Astrocyte (in vitro differentiated cells and primary cell): Measurements from ENCODE around the gene PRSS22. TPM values are rescaled to one million over a fixed set of nuclear protein-coding genes. Genes with fewer than 3 reads are reported as not detected.

Experiments used
- DNase-seq: peaks from one replicate; pipeline ENCODE4 v3.0.0-alpha.2; 2010; ENCODE audit warnings: low read depth
- FAIRE-seq: peaks from 2 replicates; lab custom pipeline; 2011; peaks lifted over from hg19 to GRCh38; lab: Jason Lieb, UNC
- H2AFZ ChIP-seq: 2 replicates; pipeline ENCODE4 v1.6.0; 2012; ENCODE audit warnings: low read depth, low read length, inconsistent platforms
- H3K27ac ChIP-seq: 2 replicates; pipeline ENCODE4 v1.5.1; 2011; ENCODE audit warnings: low read depth, low read length, inconsistent platforms
- H3K27me3 ChIP-seq: 2 replicates; pipeline ENCODE4 v1.6.0; 2011; ENCODE audit warnings: low read length, inconsistent platforms; ENCODE audit not compliant: insufficient read depth
- H3K36me3 ChIP-seq: 2 replicates; pipeline ENCODE4 v1.5.1; 2011; ENCODE audit warnings: low read length, inconsistent platforms; ENCODE audit not compliant: insufficient read depth
- H3K4me1 ChIP-seq: 2 replicates; pipeline ENCODE4 v1.5.1; 2011; ENCODE audit warnings: low read length, inconsistent platforms; ENCODE audit not compliant: insufficient read depth
- H3K4me2 ChIP-seq: 2 replicates; pipeline ENCODE4 v1.6.0; 2012; ENCODE audit warnings: low read length, inconsistent platforms
- H3K4me3 ChIP-seq: 2 replicates; pipeline ENCODE4 v1.5.1; 2011; ENCODE audit warnings: low read depth, mild to moderate bottlenecking, low read length, inconsistent platforms; ENCODE audit not compliant: insufficient read depth
- H3K79me2 ChIP-seq: 2 replicates; pipeline ENCODE4 v1.6.0; 2012; ENCODE audit warnings: mild to moderate bottlenecking, low read length, inconsistent platforms; ENCODE audit not compliant: insufficient read depth
- H3K9ac ChIP-seq: 2 replicates; pipeline ENCODE4 v1.6.0; 2012; ENCODE audit warnings: mild to moderate bottlenecking, low read length, inconsistent platforms
- H3K9me3 ChIP-seq: 2 replicates; pipeline ENCODE4 v1.5.1; 2012; ENCODE audit warnings: low read depth, mild to moderate bottlenecking, low read length, inconsistent platforms; ENCODE audit not compliant: insufficient read depth
- H4K20me1 ChIP-seq: 2 replicates; pipeline ENCODE4 v1.6.0; 2012; ENCODE audit warnings: low read length, inconsistent platforms; ENCODE audit not compliant: insufficient read depth
- H3K27ac Mint-ChIP-seq: one replicate; pipeline ENCODE4 v1.8.0; 2021; ENCODE audit warnings: mild to moderate bottlenecking, mixed read lengths; ENCODE audit not compliant: unreplicated experiment
- H3K27me3 Mint-ChIP-seq: one replicate; pipeline ENCODE4 v1.8.0; 2021; ENCODE audit warnings: low read depth, mixed read lengths; ENCODE audit not compliant: unreplicated experiment
- H3K36me3 Mint-ChIP-seq: one replicate; pipeline ENCODE4 v1.8.0; 2021; ENCODE audit warnings: low read depth, mixed read lengths; ENCODE audit not compliant: unreplicated experiment
- H3K4me1 Mint-ChIP-seq: one replicate; pipeline ENCODE4 v1.8.0; 2021; ENCODE audit warnings: low read depth, mixed read lengths; ENCODE audit not compliant: unreplicated experiment
- H3K4me3 Mint-ChIP-seq: one replicate; pipeline ENCODE4 v1.8.0; 2021; ENCODE audit warnings: mild to moderate bottlenecking, moderate library complexity, mixed read lengths; ENCODE audit not compliant: unreplicated experiment
- H3K9me3 Mint-ChIP-seq: one replicate; pipeline ENCODE4 v1.8.0; 2021; ENCODE audit warnings: mild to moderate bottlenecking, mixed read lengths; ENCODE audit not compliant: unreplicated experiment
- EZH2 ChIP-seq: IDR thresholded peaks from 2 replicates; pipeline ENCODE4 v1.6.1; 2012; ENCODE audit warnings: mild to moderate bottlenecking, low read length, inconsistent platforms; ENCODE audit not compliant: insufficient read depth
- total RNA-seq: library from RNA; stranded (reverse); gene quantifications from 2 replicates; pipeline ENCODE4 v1.2.1, GENCODE V29; 2021
- TF ChIP-seq, protein P1 (sequence below): IDR thresholded peaks from 2 replicates; pipeline ENCODE4 v1.5.1; 2011; ENCODE audit warnings: low read depth, mild to moderate bottlenecking, inconsistent platforms, low read length, moderate library complexity; ENCODE audit not compliant: insufficient read depth

The PRSS22 gene
- total RNA-seq, 1 donor from 2014 or later, result 1.5 TPM

GRCh38 chr16:2904100-2904921, 46.3 kb upstream of the PRSS22 start:
- H3K36me3 Mint-ChIP-seq, result peaks cover 3% of the 10 kb centered on the region
- DNase-seq (peak; percentile 60), FAIRE-seq (no peak)
- Histone ChIP-seq H3K4me3 (peak overlapping the region; percentile 87), H3K4me1 (peaks cover 16% of the 10 kb centered on the region), H3K27me3 (no peaks in the 10 kb centered on the region), H3K4me2 (peak overlapping the region; percentile 100), H3K79me2 (no peaks in the 10 kb centered on the region), H3K9ac (peak overlapping the region; percentile 88), H3K27ac (peak overlapping the region; percentile 52), H2AFZ (peak overlapping the region; percentile 76), H4K20me1 (no peaks in the 10 kb centered on the region), H3K9me3 (no peaks in the 10 kb centered on the region), H3K36me3 (no peaks in the 10 kb centered on the region)
- peak overlapping the region; percentile 87 for H3K27ac Mint-ChIP-seq
- peaks cover 15% of the 10 kb centered on the region for H3K4me1 Mint-ChIP-seq
- no peak for TF ChIP-seq EZH2
- TF ChIP-seq, protein P1, sequence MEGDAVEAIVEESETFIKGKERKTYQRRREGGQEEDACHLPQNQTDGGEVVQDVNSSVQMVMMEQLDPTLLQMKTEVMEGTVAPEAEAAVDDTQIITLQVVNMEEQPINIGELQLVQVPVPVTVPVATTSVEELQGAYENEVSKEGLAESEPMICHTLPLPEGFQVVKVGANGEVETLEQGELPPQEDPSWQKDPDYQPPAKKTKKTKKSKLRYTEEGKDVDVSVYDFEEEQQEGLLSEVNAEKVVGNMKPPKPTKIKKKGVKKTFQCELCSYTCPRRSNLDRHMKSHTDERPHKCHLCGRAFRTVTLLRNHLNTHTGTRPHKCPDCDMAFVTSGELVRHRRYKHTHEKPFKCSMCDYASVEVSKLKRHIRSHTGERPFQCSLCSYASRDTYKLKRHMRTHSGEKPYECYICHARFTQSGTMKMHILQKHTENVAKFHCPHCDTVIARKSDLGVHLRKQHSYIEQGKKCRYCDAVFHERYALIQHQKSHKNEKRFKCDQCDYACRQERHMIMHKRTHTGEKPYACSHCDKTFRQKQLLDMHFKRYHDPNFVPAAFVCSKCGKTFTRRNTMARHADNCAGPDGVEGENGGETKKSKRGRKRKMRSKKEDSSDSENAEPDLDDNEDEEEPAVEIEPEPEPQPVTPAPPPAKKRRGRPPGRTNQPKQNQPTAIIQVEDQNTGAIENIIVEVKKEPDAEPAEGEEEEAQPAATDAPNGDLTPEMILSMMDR, result peak; percentile 60
- H3K27me3 Mint-ChIP-seq, result no peaks in the 10 kb centered on the region
- H3K4me3 Mint-ChIP-seq, result peak overlapping the region; percentile 95
- no peaks in the 10 kb centered on the region for H3K9me3 Mint-ChIP-seq

DNA sequence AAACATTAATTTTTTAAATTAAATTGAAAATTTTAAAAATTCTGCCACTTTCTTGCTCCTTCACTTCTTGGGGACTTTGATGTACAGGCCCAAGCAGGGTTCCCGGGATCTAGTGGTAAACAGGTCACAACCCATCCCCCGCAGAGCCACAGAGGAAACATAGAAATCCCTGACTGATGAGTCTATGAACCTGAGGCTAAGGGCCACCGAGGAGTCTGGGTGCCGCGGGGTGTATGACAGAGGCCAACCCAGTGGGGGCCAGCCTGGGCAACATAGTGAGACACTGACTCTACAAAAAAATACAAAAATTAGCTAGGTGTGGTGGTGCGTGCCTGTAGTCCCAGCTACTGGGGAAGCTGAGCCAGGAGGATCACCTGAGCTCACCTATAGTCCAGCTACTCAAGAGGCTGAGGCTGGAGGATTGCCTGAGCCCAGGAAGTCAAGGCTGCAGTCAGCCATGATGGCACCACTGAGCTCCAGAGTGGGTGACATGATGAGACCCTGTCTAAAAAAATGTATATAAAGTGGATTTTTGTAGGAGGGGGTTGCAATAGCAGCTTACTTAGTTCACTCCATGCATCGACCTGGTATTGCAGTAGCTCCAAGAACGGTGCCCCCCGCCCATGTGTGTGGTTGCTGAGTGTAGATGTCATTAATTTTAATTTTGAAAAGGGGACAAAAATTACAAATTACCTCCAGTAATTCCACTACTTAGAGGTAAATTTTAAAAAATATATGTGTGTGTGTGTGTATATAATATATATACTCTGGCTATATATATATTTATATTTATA, 44.6 kb upstream of the PRSS22 start:
- no peaks in the 10 kb centered on the region for H3K27me3 Mint-ChIP-seq
- Histone ChIP-seq H2AFZ (no peak overlapping the region), H3K9me3 (no peaks in the 10 kb centered on the region), H3K36me3 (no peaks in the 10 kb centered on the region), H3K79me2 (no peaks in the 10 kb centered on the region), H3K4me2 (no peak overlapping the region), H3K4me3 (no peak overlapping the region), H3K27ac (no peak overlapping the region), H3K27me3 (no peaks in the 10 kb centered on the region), H3K9ac (no peak overlapping the region), H4K20me1 (peaks cover 3% of the 10 kb centered on the region), H3K4me1 (peaks cover 16% of the 10 kb centered on the region)
- peaks cover 15% of the 10 kb centered on the region for H3K4me1 Mint-ChIP-seq
- H3K36me3 Mint-ChIP-seq, result peaks cover 3% of the 10 kb centered on the region
- no peak for FAIRE-seq
- no peaks in the 10 kb centered on the region for H3K9me3 Mint-ChIP-seq
- no peak for DNase-seq
- no peak overlapping the region for H3K27ac Mint-ChIP-seq
- no peak overlapping the region for H3K4me3 Mint-ChIP-seq
- TF ChIP-seq EZH2, result no peak
- TF ChIP-seq, protein P1, result no peak
